CD4-positive, alpha-beta T cell treated with Interleukin-15 for 1 hour (primary cell): Measurements from ENCODE around the gene KCNS3.

ENCODE experiments used
- DNase-seq: peaks from one replicate; pipeline ENCODE4 v3.0.0-alpha.2; 2020

KCNS3 gene

GRCh38 chr2:17879137-17879912 lies 858 bp downstream of the KCNS3 start:
- no peak for DNase-seq

- DNase-seq: no peak
These were observed 1.4 kb downstream of the KCNS3 start for GRCh38 chr2:17879913-17880274.

- DNase-seq: no peak
These were observed 14.5 kb downstream of the KCNS3 start for GRCh38 chr2:17892770-17893534.

DNA sequence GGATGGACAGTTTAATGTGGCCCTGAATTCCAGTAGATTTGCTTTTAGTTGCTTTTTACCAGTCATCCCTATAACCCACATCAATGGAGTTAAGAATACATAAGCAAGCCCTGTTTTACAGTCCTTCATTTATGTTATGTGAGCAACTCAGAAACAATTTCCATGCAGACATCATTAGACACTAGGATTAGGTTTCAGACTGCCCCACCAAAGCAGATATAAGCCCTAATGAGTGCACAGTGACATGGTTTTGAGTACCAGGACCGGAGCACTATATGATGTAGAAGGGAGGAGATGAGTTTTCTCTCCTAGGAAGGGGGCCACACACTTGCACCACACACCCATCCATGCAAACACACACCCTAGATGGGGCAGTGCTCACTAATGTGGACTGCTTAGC lies 15.5 kb downstream of the KCNS3 start:
- DNase-seq: no peak

DNA sequence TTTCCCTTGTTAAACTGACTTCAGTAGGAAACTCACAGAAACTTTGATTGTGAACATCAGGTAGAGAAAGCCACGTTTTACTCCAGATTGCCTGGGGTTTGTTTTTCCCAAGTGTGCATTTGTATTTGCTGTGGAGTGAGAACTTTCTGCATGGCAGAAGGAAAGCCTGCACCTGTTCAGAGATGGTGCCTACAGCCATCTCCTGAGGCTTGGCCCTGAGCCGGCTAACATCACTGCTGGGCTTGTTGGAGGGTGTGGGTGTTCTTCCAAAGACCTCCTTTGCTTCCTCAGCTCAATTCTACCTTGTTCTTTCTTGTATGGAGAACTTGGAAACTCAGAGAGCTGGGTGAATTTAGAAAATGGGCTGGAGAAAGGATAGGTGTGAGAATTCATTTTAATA lies 16.1 kb downstream of the KCNS3 start:
- DNase-seq: no peak

DNA sequence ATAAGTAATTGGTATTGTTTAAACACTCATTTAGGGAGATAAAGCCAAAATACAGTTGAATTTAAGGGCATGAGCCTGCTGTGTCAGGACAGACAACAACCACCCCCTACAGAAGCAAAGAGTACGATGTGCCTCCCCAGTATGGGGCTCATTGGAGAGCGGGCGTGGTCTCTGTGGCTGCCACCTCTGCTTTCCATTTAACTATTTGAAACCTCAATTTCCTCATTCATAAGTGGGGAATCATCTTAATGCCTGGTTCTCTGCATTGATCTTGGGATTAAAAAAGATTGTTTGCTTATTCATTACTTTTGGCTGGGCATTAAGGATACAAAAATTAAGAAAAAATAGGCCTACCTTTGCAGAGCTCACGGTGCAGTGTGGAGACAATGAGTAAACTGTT lies 21.4 kb downstream of the KCNS3 start:
- no peak for DNase-seq

DNA sequence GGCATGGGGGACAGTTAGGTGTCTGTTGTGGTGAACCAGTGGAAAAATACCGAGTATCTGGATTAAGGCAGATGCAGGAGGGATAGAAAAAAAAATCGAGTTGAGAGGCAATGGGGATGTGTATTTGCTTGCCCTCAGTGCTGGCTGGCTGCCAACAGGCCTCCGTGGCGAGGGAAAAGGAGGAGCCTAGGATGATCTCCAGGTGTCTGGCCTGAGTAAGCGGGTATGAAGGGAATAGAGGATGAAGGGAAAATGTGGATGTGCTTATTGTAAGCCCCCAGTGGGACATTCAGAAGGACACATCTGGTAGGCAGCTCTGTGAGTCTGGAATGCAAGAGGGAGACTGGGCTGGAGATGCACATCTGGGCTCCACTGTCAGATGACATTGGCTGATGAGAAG lies 22.8 kb downstream of the KCNS3 start:
- DNase-seq: no peak

- no peak for DNase-seq
These were observed 32.5 kb downstream of the KCNS3 start for GRCh38 chr2:17910980-17911379.

DNA sequence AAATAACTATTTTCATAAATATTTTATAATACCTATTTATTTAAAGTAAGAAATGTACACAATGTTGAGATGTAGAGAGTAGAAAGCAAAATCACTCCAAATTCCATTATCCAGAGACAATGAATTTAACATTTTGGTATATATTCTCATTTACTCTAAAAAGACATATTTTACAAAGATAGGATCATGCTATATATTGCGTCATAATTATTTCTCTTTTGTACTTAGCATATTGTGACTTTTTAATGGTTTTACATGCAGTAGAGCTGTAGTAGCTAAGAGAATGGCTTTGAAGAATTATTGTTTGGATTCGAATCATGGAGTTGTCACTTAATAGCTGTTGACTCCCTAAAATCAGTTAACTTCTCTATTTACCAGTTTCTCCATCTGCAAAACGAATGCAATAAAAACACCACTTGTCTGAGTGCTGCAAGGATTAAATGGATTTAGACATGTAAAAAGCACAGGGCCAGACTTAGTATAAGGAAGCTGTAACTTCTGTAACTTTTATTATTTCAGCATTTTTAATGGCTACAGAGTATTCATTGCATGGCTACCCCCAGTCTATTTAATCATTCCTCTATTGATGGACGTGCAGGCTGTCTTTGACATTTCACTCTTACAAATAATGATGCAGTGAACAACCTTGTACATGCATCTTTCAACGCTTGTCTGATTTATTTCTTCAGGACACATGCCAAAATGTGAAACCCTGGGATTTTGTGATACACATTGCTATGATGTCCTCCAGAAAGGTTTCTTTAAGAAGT lies 33.2 kb downstream of the KCNS3 start:
- DNase-seq: no peak

- no peak for DNase-seq
These were observed 33.8 kb downstream of the KCNS3 start for GRCh38 chr2:17912266-17912691.

GRCh38 chr2:17915099-17915498 lies 36.6 kb downstream of the KCNS3 start:
- DNase-seq: no peak

DNA sequence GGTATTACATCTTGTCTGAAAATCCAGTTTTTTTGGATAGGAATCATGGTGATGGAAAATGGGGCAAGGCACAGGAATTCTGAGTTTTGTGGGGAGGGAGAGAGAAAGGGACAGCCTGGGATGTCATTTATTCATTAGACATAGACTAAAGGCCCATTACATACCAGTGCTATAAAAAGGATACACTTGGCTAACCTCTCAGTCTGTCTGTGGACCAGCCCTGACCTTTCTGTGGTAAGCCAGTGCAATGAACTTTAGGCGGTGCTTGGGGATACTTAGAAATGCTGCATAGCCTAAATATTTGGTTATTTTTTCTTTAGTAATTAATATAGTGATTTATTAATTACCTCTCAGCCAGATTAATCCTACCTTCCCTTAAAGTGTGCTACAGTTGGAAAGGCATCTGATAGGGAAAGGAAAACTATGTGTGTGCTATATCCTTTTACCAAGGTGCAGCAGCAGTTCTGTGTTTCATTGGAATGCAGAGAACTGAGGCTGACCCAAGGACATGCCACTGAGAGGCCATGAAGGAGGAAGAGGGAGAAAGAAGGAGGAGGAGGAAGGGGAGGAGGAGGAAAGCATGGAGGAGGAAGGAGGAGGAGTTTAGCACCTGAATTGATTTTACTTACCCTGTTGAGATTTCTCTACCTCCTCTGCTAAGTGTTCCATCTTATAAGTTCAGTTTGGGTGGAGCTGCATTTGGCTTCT lies 37.5 kb downstream of the KCNS3 start:
- DNase-seq: no peak

- no peak for DNase-seq
These were observed 38.1 kb downstream of the KCNS3 start for GRCh38 chr2:17916584-17916983.

GRCh38 chr2:17918789-17919188 lies 40.3 kb downstream of the KCNS3 start:
- no peak for DNase-seq

GRCh38 chr2:17930773-17931172 lies 52.3 kb downstream of the KCNS3 start:
- DNase-seq: no peak

DNA sequence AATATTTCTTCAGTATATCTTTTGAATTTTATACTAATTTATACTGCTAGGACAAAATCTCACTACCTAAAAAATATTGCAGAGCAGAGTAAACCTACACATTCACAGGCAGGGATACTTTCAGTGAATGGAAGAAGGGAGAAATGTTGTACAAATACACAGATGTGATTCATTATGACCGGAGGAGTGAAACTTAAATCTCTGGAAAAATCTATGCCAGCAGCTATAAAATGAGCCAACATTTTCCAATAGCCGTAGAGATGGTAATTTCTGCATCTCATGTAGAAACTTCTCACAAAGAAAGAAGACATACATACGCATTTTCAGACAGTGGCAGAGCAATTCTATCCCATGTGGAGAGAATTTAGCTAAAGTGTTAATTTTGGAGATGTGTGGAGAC lies 54.8 kb downstream of the KCNS3 start:
- no peak for DNase-seq

GRCh38 chr2:17934721-17935120 lies 56.3 kb downstream of the KCNS3 start:
- no peak for DNase-seq

GRCh38 chr2:17935242-17935885 lies 56.9 kb downstream of the KCNS3 start:
- DNase-seq: no peak

- DNase-seq: no peak
These were observed 58.1 kb downstream of the KCNS3 start for GRCh38 chr2:17936599-17936998.

DNA sequence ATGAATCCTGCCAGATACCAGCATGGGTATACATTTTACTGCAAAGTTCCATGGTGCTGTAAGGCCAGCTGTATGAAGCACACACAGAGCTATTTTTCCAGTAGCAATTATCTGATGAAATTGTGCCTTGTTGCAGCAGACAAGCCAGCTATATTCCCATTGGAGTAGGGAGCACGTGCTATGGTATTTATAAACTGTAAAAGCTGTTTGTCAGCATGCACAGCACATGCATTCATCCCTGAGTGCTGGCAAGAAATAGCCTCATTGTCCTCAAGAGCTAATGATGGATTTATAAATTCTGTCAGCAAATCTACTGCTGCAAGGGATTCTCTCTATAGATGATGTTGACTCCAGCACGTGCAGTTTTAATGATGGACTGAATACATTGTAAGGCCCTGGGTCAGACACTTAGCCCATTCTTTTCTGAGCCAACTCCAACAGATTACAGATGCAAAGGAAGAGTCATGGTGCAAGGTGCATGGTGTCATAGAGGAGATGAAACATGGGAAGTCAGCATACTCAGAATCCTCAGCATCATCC lies 61.7 kb downstream of the KCNS3 start:
- no peak for DNase-seq

GRCh38 chr2:17943444-17943843 lies 65.0 kb downstream of the KCNS3 start:
- DNase-seq: no peak

- no peak for DNase-seq
These were observed 68.6 kb downstream of the KCNS3 start for GRCh38 chr2:17947113-17947512.
